HCT116 (cell line): Measurements from ENCODE around the gene FLNB. TPM values are rescaled to one million over a fixed set of nuclear protein-coding genes. Genes with fewer than 3 reads are reported as not detected.

Experiments
- ATAC-seq: fragments of 200-7000 bp; cut with Tn5 transposase; 2 replicates; pipeline ENCODE4 v1.9.1; 2020; ENCODE audit warnings: mild to moderate bottlenecking, moderate library complexity
- BruUV-seq: library from RNA; stranded (reverse); fragments of 400-500 nt; replicated peaks from 2 replicates; lab custom pipeline; 2021; lab: Mats Ljungman, UMichigan
- CTCF ChIA-PET: fragments of 300-600 bp; sonication (Branson Sonifier 250); formaldehyde crosslinking; loops from one replicate; lab custom pipeline; 2021; ENCODE audit warnings: antibody characterized with exemption; lab: Charles Lee
- POLR2A ChIA-PET: fragments of 300-600, 350-600 bp; sonication (Branson Sonifier 250); formaldehyde crosslinking; loops from one replicate; lab custom pipeline; 2021; ENCODE audit warnings: antibody characterized with exemption; lab: Charles Lee
- RAD21 ChIA-PET, 2 experiments: fragments of 300-600 bp; sonication (Branson Sonifier 250); formaldehyde crosslinking; loops; one replicate each; lab custom pipeline; 2023; ENCODE audit warnings: low total read pairs in 2 of 2; ENCODE audit not compliant: uncharacterized antibody in 2 of 2, unreplicated experiment in 2 of 2, low non-redundant PET in 1 of 2; lab: Charles Lee
- DNase-seq: peaks from one replicate; pipeline ENCODE4 v3.0.0-alpha.2; 2010; ENCODE audit warnings: low read depth, low spot score
- H2AFZ ChIP-seq: fragments of 200-600 bp; shearing (Covaris generic), sonication (generic); 2 replicates; pipeline ENCODE4 v1.6.1; 2017; ENCODE audit warnings: low read depth, mixed run types, mixed read lengths, antibody characterized with exemption, low read length; ENCODE audit not compliant: poor library complexity, severe bottlenecking
- H3K27ac ChIP-seq: 2 replicates; pipeline ENCODE4 v1.5.1; 2012; ENCODE audit warnings: low read depth, low read length
- H3K27me3 ChIP-seq: fragments of 200-600 bp; sonication (generic); 2 replicates; pipeline ENCODE4 v1.6.1; 2016; ENCODE audit warnings: mixed run types, low read length, mixed read lengths; ENCODE audit not compliant: insufficient read depth
- H3K36me3 ChIP-seq, 2 experiments: fragments of 200-500 bp in 1 of 2; fragments of 200-600 bp in 1 of 2; sonication (Bioruptor generic) in 1 of 2; sonication (generic) in 1 of 2; 2 replicates each; pipeline versions ENCODE4 v1.5.1 to v1.6.1; 2014 to 2016; ENCODE audit warnings: low read length in 2 of 2, inconsistent platforms in 1 of 2, mixed read lengths in 1 of 2, mixed run types in 1 of 2; ENCODE audit not compliant: insufficient read depth in 2 of 2, control insufficient read depth in 1 of 2
- H3K4me1 ChIP-seq, 2 experiments: fragments of 200-600 bp in 1 of 2; sonication (generic) in 1 of 2; 2 replicates each; pipeline versions ENCODE4 v1.5.1 to v1.6.1; 2012 to 2017; ENCODE audit warnings: low read length in 2 of 2, inconsistent platforms in 1 of 2, mild to moderate bottlenecking in 1 of 2, mixed read lengths in 1 of 2, mixed run types in 1 of 2, moderate library complexity in 1 of 2; ENCODE audit not compliant: insufficient read depth in 2 of 2, control insufficient read depth in 1 of 2
- H3K4me2 ChIP-seq: fragments of 200-600 bp; sonication (generic); 2 replicates; pipeline ENCODE4 v1.6.1; 2017; ENCODE audit warnings: mixed run types, low read length, mixed read lengths
- H3K4me3 ChIP-seq, 2 experiments: fragments of 200-600 bp in 1 of 2; sonication (generic) in 1 of 2; replicated peaks in 1 of 2; 2 replicates each; pipeline ENCODE4 v1.5.1; 2011 to 2016; ENCODE audit warnings: low read length in 2 of 2, control low read depth in 1 of 2, low read depth in 1 of 2, mild to moderate bottlenecking in 1 of 2, mixed read lengths in 1 of 2, mixed run types in 1 of 2
- H3K79me2 ChIP-seq: fragments of 200-600 bp; sonication (generic); 2 replicates; pipeline ENCODE4 v1.6.1; 2017; ENCODE audit warnings: mild to moderate bottlenecking, mixed run types, low read length, moderate library complexity, mixed read lengths; ENCODE audit not compliant: insufficient read depth
- H3K9ac ChIP-seq: fragments of 200-600 bp; sonication (generic); 2 replicates; pipeline ENCODE4 v1.6.1; 2016; ENCODE audit warnings: low read length, mixed read lengths
- H3K9me2 ChIP-seq: fragments of 200-600 bp; sonication (generic), shearing (Covaris generic); 2 replicates; pipeline ENCODE4 v1.6.1; 2017; ENCODE audit warnings: mixed run types, mild to moderate bottlenecking, moderate library complexity; ENCODE audit not compliant: insufficient read depth
- H3K9me3 ChIP-seq, 2 experiments: fragments of 200-500 bp in 1 of 2; fragments of 200-600 bp in 1 of 2; sonication (Bioruptor generic) in 1 of 2; sonication (generic) in 1 of 2; 2 replicates each; pipeline ENCODE4 v1.6.1; 2014 to 2017; ENCODE audit warnings: low read length in 2 of 2, mixed read lengths in 2 of 2, inconsistent platforms in 1 of 2, low read depth in 1 of 2, mild to moderate bottlenecking in 1 of 2, mixed run types in 1 of 2, moderate library complexity in 1 of 2; ENCODE audit not compliant: control insufficient read depth in 1 of 2, insufficient read depth in 1 of 2
- H4K20me1 ChIP-seq: fragments of 200-600 bp; sonication (generic), shearing (Covaris generic); 2 replicates; pipeline ENCODE4 v1.6.1; 2017; ENCODE audit warnings: mixed run types, mild to moderate bottlenecking, moderate library complexity; ENCODE audit not compliant: insufficient read depth
- CTCF ChIP-seq, 3 experiments: fragments of 200-600 bp in 1 of 3; sonication (generic) in 1 of 3; IDR thresholded peaks in 2 of 3; conservative IDR thresholded peaks in 1 of 3; 2 replicates each; pipeline ENCODE4 v1.5.1; 2012 to 2017; ENCODE audit warnings: low read depth in 2 of 3, low read length in 2 of 3, antibody characterized with exemption in 1 of 3, borderline replicate concordance in 1 of 3, control low read depth in 1 of 3, mild to moderate bottlenecking in 1 of 3, mixed read lengths in 1 of 3, mixed run types in 1 of 3, moderate library complexity in 1 of 3; ENCODE audit not compliant: insufficient read depth in 1 of 3
- ELF1 ChIP-seq: IDR thresholded peaks from 2 replicates; pipeline ENCODE4 v1.6.1; 2012; ENCODE audit warnings: low read depth, borderline replicate concordance
- FOSL1 ChIP-seq: IDR thresholded peaks from 2 replicates; pipeline ENCODE4 v1.6.1; 2012; ENCODE audit warnings: low read depth
- POLR2AphosphoS5 ChIP-seq: IDR thresholded peaks from 2 replicates; pipeline ENCODE4 v1.6.1; 2011; ENCODE audit warnings: mild to moderate bottlenecking, low read depth, low read length, moderate library complexity
- RAD21 ChIP-seq: IDR thresholded peaks from 2 replicates; pipeline ENCODE4 v1.6.1; 2012; ENCODE audit warnings: low read depth, mild to moderate bottlenecking
- REST ChIP-seq: IDR thresholded peaks from 2 replicates; pipeline ENCODE4 v1.6.1; 2012; ENCODE audit warnings: low read depth
- SP1 ChIP-seq: IDR thresholded peaks from 2 replicates; pipeline ENCODE4 v1.6.1; 2012; ENCODE audit warnings: low read depth
- SRF ChIP-seq: IDR thresholded peaks from 2 replicates; pipeline ENCODE4 v1.6.1; 2012; ENCODE audit warnings: low read depth
- ZNF274 ChIP-seq: fragments of 200-500 bp; sonication (Bioruptor generic); IDR thresholded peaks from 2 replicates; pipeline ENCODE4 v1.6.1; 2014; ENCODE audit warnings: mild to moderate bottlenecking, low read depth, low read length, inconsistent platforms
- intact Hi-C: fragments of 100-400 bp; cut with micrococcal nuclease; formaldehyde crosslinking; loops from 2 replicates; pipeline ENCODE4 v1.10.0; 2022
- total RNA-seq: library from RNA; stranded (reverse); gene quantifications from one replicate; pipeline ENCODE4 v1.2.1, GENCODE V29; 2021; ENCODE audit not compliant: unreplicated experiment

FLNB gene
- total RNA-seq, 1 experiment from 2014 or later = 116 TPM

GRCh38 chr3:58018892-58019742, 10.9 kb downstream of the FLNB start:
- Histone ChIP-seq H3K79me2 (peaks cover 89% of the 10 kb centered on the region), H2AFZ (no peak overlapping the region), H3K4me1 (peaks cover 29 to 38% of the 10 kb centered on the region in 2 experiments), H3K4me2 (peak overlapping the region; percentile 52), H3K4me3 (no peak overlapping the region), H3K36me3 (no peaks in the 10 kb centered on the region), H3K27me3 (no peaks in the 10 kb centered on the region), H3K27ac (no peak overlapping the region), H3K9ac (no peak overlapping the region), H3K9me2 (no peaks in the 10 kb centered on the region), H4K20me1 (peaks cover 3% of the 10 kb centered on the region), H3K9me3 (no peaks in the 10 kb centered on the region)
- TF ChIP-seq ZNF274 (no peak), ELF1 (no peak), SRF (no peak), FOSL1 (no peak), RAD21 (no peak), POLR2AphosphoS5 (no peak), SP1 (no peak), CTCF (IDR thresholded peaks at IDR 0.05 in 2 of 3, conservative IDR thresholded peaks at IDR 0.05 in 1 of 3; ENCODE audit: borderline replicate concordance in 1 of 3, insufficient read depth in 1 of 3, low read depth in 2 of 3, low read length in 2 of 3) (no peak), REST (no peak)
- ChIA-PET CTCF (interaction anchor here (0.7 kb wide), 1 partner anchor 12 kb away, joined by 3 read pairs; no protein-coding TSS in a partner anchor), RAD21 (no interaction called here), POLR2A (no interaction called here)
- DNase-seq = no peak
- BruUV-seq = no TSS peak
- ATAC-seq = no peak
- intact Hi-C loops = no loop called here
